Right lobe of liver (tissue), 6 donors: ENCODE data around the gene HSFX3. TPM values are rescaled to one million over a fixed set of nuclear protein-coding genes. Genes with fewer than 3 reads are reported as not detected.
"Not testable (repeated sequence)": the region's sequence is repeated elsewhere in the genome, so short reads cannot be mapped to it uniquely, and the experiment has no call there.

Source experiments
- ATAC-seq, 4 donors: fragments of 200-7000 bp; cut with Tn5 transposase; one replicate each; pipeline ENCODE4 v1.9.1; 2020; ENCODE audit warnings: mild to moderate bottlenecking in 4 of 4, moderate library complexity in 4 of 4
- DNase-seq, 3 donors: peaks; one replicate each; pipeline ENCODE4 v3.0.0-alpha.2; 2020
- H3K27ac ChIP-seq, 3 donors: fragments of 200-600 bp; one replicate each; pipeline ENCODE4 v1.8.0; 2022
- H3K27me3 ChIP-seq, 2 donors: fragments of 200-600 bp; one replicate each; pipeline ENCODE4 v1.8.0; 2022
- H3K36me3 ChIP-seq, 4 donors: fragments of 200-600 bp; sonication (generic) in 1 of 4; one replicate each; pipeline versions ENCODE4 v1.5.1 to v1.8.0; 2017 to 2022; ENCODE audit warnings: control low read depth in 1 of 4
- H3K4me1 ChIP-seq, 4 donors: fragments of 200-600 bp; sonication (generic) in 1 of 4; one replicate each; pipeline versions ENCODE4 v1.5.1 to v1.8.0; 2017 to 2022; ENCODE audit warnings: control low read depth in 1 of 4
- H3K4me3 ChIP-seq, 3 donors: fragments of 200-600 bp; one replicate each; pipeline ENCODE4 v1.8.0; 2022
- H3K9me3 ChIP-seq, 4 donors: fragments of 200-600 bp; sonication (generic) in 1 of 4; one replicate each; pipeline versions ENCODE4 v1.5.1 to v1.8.0; 2017 to 2022; ENCODE audit warnings: control low read depth in 1 of 4
- POLR2A ChIP-seq: fragments of 450-650 bp; IDR thresholded peaks from one replicate; pipeline ENCODE4 v1.6.1; 2017; ENCODE audit warnings: antibody characterized with exemption, mild to moderate bottlenecking
- WGBS: methylation state at CpG from one replicate; pipeline ENCODE4 v1.1.6; 2018; ENCODE audit warnings: low coverage, low lambda C conversion rate; ENCODE audit not compliant: insufficient coverage; ENCODE audit errors: missing lambda C conversion rate; 5-methylcytosine and 5-hydroxymethylcytosine counted together
- intact Hi-C, 2 donors: fragments of 100-400 bp; cut with DNase I; formaldehyde crosslinking; loops; one replicate each; pipeline versions ENCODE4 v1.11.2 to v1.14.1; 2022
- long read RNA-seq: library from polyadenylated mRNA; unstranded; transcript quantifications from one replicate; pipeline ENCODE4 v2.0.0, GENCODE V29; 2019
- total RNA-seq, 6 experiments: library from RNA; depleted of rRNA in 2 of 6; stranded (reverse); fragments of >200 nt in 2 of 6; fragmentation: NEBNext Ultra II Directional in 3 of 6; extraction: Animal tissue kit (Norgen Biotek cat#: 25700) in 3 of 6; gene quantifications; one replicate each; pipeline versions ENCODE4 v1.1.0 to v1.2.4, GENCODE V29; 2016 to 2023
- TF ChIP-seq, protein P1 (sequence below), 4 donors: fragments of 200-600 bp in 3 of 4; fragments of 450-650 bp in 1 of 4; IDR thresholded peaks; one replicate each; pipeline versions ENCODE4 v1.5.1 to v1.8.0; 2016 to 2022; ENCODE audit warnings: antibody characterized with exemption in 4 of 4, mild to moderate bottlenecking in 2 of 4
- donor health status: DM: no; HTN: yes; CAD: no.
- donor health status: DM: no; HTN: no; CAD: no.
- donor health status: DM: no; HTN: no; CAD: no.
- donor health status: DM: no; HTN: yes; CAD: no.
- donor health status: DM: no; HTN: yes; CAD: no.

The HSFX3 gene
- not detected for total RNA-seq
- long read RNA-seq = 0 reads

DNA sequence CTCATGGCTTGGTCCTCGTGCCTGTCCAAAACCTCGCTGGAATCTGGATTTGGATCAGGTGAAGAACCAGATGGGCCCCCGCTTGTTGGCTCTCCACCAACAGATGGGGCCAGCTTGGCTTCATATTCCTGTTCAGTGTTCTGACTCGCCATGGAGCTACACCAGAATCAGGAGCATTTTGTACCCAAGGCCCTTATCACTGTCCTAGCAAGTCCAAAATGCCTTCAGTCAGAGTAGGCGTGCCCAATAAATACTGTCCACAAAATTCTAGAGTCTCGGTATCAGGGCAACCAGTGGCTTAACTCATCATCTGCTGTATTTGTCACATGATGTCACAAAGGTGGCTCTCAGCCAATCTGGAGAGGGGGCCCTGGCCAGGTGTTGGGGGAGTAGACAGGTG is at the start of gene HSFX3:
TSS of gene HSFX3 (minus strand) at position 224 of the 400 bp plus-strand sequence. CDS start at position 152, 72 bp downstream.
- intact Hi-C loops = not testable (repeated sequence)
- no CpG with 5 or more reads among the region's 6 CpGs for WGBS

DNA sequence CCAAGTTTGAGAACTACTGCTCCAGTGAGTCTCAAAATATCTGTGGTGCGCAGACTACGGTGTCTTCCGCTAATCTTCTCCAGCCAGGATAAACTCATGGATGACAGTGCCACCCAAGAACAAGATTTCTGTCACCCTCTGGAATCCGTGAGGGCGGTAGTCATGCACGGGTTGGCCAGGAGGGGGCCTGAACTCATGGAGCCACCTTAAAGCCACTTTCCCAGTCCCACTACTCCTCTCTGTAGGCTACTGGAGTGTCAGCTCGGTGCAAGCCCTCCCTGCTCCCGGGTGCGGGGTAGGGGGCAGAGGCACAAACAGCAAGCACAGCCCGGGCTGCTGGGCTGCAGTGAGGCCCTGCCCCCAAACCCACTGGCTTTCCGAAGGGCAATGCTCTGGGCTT is 48.9 kb upstream of the HSFX3 start:
- H3K36me3 ChIP-seq, DNase-seq, H3K4me3 ChIP-seq, ATAC-seq, H3K27ac ChIP-seq, H3K9me3 ChIP-seq, intact Hi-C loops, H3K4me1 ChIP-seq, H3K27me3 ChIP-seq: not testable (repeated sequence)
- no CpG with 5 or more reads among the region's 11 CpGs for WGBS

More for the DNA sequence above, at the start of gene HSFX3:
- H3K27ac ChIP-seq, H3K9me3 ChIP-seq, DNase-seq, ATAC-seq, H3K4me3 ChIP-seq, H3K27me3 ChIP-seq, H3K36me3 ChIP-seq, H3K4me1 ChIP-seq: not testable (repeated sequence)

- ATAC-seq, H3K4me3 ChIP-seq, H3K4me1 ChIP-seq, H3K9me3 ChIP-seq, intact Hi-C loops, H3K27me3 ChIP-seq, H3K36me3 ChIP-seq, H3K27ac ChIP-seq, DNase-seq: not testable (repeated sequence)
- WGBS = no CpG with 5 or more reads among the region's 7 CpGs
These were observed 46.2 kb upstream of the HSFX3 start for GRCh38 chrX:149595943-149596342.

- H3K36me3 ChIP-seq, ATAC-seq, H3K27me3 ChIP-seq, intact Hi-C loops, H3K4me3 ChIP-seq, H3K27ac ChIP-seq, H3K4me1 ChIP-seq, DNase-seq, H3K9me3 ChIP-seq: not testable (repeated sequence)
- no CpG with 5 or more reads among the region's 17 CpGs for WGBS
These were observed 45.5 kb upstream of the HSFX3 start, which contains the start of gene HSFX2 for GRCh38 chrX:149595214-149595613. TSS of gene HSFX2 (minus strand) at chrX:149595314. CDS start at chrX:149594700, 614 bp downstream.

DNA sequence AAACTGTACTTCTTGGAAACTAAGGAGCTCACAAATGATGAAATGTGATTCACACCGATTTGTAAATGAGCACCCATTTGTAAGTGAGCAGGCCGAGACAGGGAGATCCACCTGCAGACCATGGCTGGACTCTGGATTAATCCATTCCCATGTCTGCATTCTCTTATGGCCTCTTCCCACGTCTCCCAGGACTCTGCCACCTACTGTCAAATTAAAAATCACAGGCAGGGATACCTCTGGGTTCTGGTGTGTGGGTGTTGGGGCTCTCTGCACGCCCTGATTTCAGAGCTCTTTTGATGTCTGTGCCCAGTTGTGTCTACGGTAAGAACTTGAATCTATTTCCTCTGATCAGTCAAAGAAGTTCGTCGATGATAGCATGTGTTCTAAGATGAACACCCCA is 41.3 kb upstream of the HSFX3 start:
- ATAC-seq, DNase-seq, H3K36me3 ChIP-seq, H3K4me1 ChIP-seq, H3K9me3 ChIP-seq, H3K27ac ChIP-seq, H3K4me3 ChIP-seq, H3K27me3 ChIP-seq, intact Hi-C loops: not testable (repeated sequence)
- WGBS = no CpG with 5 or more reads among the region's 7 CpGs

- DNase-seq, H3K4me1 ChIP-seq, H3K9me3 ChIP-seq, H3K27me3 ChIP-seq, H3K36me3 ChIP-seq, ATAC-seq, H3K27ac ChIP-seq, intact Hi-C loops, H3K4me3 ChIP-seq: not testable (repeated sequence)
- no CpG with 5 or more reads among the region's 12 CpGs for WGBS
These were observed 37.6 kb upstream of the HSFX3 start, which contains the start of gene MAGEA9B for GRCh38 chrX:149587359-149587758. TSS of gene MAGEA9B (minus strand) at chrX:149587459. CDS start at chrX:149583179, 4,280 bp downstream.

- H3K27ac ChIP-seq, intact Hi-C loops, DNase-seq, H3K4me3 ChIP-seq, H3K27me3 ChIP-seq, H3K4me1 ChIP-seq, H3K36me3 ChIP-seq, H3K9me3 ChIP-seq: not testable (repeated sequence)
- WGBS = 73% methylated on average over 2 of the region's 17 CpGs
- ATAC-seq = peak in 1 of 4 donors; percentile 18
These were observed 35.9 kb upstream of the HSFX3 start for GRCh38 chrX:149585631-149586030.

DNA sequence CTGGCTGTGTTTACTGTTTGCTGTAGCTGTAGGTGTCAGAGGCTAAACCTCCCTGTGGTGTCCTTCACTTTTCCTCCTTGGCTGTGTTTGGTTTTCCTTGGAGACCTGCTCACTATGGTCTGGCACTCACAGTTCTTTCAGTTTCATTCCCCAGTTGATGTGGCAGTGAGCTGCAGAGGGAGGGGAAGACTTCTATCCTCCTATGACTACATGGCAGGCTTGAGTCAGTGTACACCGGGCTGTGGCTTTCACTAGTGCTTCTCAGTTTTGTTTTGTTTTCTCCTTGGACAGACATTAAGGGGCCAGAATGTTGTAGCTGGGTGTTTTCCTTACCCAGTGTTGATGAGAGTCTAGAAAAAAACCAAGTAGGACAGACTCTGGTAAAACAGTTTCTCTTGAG is 23.7 kb upstream of the HSFX3 start:
- H3K27me3 ChIP-seq, DNase-seq, H3K36me3 ChIP-seq, H3K27ac ChIP-seq, intact Hi-C loops, H3K4me1 ChIP-seq, H3K4me3 ChIP-seq, H3K9me3 ChIP-seq: not testable (repeated sequence)
- ATAC-seq = peak in 2 of 4 donors; percentile 31 to 54
- WGBS = no CpG with 5 or more reads among the region's 1 CpG

- no peak for TF ChIP-seq POLR2A
- TF ChIP-seq, protein P1, sequence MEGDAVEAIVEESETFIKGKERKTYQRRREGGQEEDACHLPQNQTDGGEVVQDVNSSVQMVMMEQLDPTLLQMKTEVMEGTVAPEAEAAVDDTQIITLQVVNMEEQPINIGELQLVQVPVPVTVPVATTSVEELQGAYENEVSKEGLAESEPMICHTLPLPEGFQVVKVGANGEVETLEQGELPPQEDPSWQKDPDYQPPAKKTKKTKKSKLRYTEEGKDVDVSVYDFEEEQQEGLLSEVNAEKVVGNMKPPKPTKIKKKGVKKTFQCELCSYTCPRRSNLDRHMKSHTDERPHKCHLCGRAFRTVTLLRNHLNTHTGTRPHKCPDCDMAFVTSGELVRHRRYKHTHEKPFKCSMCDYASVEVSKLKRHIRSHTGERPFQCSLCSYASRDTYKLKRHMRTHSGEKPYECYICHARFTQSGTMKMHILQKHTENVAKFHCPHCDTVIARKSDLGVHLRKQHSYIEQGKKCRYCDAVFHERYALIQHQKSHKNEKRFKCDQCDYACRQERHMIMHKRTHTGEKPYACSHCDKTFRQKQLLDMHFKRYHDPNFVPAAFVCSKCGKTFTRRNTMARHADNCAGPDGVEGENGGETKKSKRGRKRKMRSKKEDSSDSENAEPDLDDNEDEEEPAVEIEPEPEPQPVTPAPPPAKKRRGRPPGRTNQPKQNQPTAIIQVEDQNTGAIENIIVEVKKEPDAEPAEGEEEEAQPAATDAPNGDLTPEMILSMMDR (IDR thresholded peaks at IDR 0.05) = no peak
- Histone ChIP-seq H3K4me3 (no peak overlapping the region), H3K4me1 (no peaks in the 10 kb centered on the region), H3K9me3 (no peaks in the 10 kb centered on the region), H3K27me3 (no peaks in the 10 kb centered on the region), H3K36me3 (no peaks in the 10 kb centered on the region), H3K27ac (no peak overlapping the region)
- intact Hi-C loops = no loop called here
- ATAC-seq (no peak), DNase-seq (no peak)
- 18% methylated on average over 1 of the region's 1 CpG for WGBS
These were observed 23.0 kb upstream of the HSFX3 start for GRCh38 chrX:149572743-149573142.
